ENCODE data around the gene TMEM108.

GRCh38 chr3:133445108-133445507 is 406.9 kb downstream of the TMEM108 start:
- TF ChIP-seq, protein P1, sequence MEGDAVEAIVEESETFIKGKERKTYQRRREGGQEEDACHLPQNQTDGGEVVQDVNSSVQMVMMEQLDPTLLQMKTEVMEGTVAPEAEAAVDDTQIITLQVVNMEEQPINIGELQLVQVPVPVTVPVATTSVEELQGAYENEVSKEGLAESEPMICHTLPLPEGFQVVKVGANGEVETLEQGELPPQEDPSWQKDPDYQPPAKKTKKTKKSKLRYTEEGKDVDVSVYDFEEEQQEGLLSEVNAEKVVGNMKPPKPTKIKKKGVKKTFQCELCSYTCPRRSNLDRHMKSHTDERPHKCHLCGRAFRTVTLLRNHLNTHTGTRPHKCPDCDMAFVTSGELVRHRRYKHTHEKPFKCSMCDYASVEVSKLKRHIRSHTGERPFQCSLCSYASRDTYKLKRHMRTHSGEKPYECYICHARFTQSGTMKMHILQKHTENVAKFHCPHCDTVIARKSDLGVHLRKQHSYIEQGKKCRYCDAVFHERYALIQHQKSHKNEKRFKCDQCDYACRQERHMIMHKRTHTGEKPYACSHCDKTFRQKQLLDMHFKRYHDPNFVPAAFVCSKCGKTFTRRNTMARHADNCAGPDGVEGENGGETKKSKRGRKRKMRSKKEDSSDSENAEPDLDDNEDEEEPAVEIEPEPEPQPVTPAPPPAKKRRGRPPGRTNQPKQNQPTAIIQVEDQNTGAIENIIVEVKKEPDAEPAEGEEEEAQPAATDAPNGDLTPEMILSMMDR (conservative IDR thresholded peaks at IDR 0.05 in 1 of 2, IDR thresholded peaks at IDR 0.05 in 1 of 2; ENCODE audit: low read depth in 1 of 2, low read length in 2 of 2): no peak
- no peak for TF ChIP-seq EZH2 (IDR thresholded peaks at IDR 0.05; ENCODE audit: low read length, missing control alignments)
